ENCODE results near the gene NRN1. TPM values are rescaled to one million over a fixed set of nuclear protein-coding genes. Genes with fewer than 3 reads are reported as not detected.

Gene NRN1
- polyA plus RNA-seq, 1 donor = 28.1 TPM

DNA sequence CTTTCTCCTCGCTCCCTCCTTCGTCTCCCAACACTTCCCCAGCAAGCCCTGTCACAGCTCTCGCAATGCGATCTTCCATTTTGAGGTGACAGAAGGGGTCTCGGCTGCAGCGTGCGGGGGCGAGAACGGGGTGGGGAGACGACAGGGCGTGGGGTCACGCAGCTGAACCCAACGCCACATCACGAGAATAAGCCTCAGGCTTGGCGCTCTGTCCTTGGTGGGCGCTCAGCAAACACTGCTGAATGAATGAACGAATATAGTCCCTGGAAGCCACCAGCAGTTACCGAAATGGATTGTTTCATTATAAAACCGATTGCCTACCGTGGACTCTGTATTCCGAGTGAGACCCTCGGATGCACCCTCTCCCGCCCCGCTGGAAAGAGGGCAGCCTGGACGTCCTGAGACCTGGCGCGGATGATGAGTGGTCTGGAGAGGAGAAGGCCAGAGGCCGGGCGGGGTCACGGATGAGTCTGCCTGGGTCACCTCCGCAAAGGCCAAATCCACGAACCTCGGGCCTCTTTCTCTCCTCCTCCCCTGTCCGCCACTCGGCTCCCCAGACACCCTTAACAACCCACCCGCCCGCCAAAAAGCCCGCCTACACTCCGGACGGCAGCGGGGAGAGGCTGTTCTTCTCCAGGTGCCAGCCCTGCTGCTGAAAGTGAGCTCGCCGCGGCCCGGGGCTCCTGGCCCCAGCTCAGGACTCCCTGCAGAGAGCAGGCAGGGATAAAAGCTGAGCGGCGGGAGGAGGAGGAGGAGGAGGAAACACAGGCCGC is 3.7 kb downstream of the NRN1 start:
- no peak for DNase-seq (ENCODE audit: low read depth)

DNA sequence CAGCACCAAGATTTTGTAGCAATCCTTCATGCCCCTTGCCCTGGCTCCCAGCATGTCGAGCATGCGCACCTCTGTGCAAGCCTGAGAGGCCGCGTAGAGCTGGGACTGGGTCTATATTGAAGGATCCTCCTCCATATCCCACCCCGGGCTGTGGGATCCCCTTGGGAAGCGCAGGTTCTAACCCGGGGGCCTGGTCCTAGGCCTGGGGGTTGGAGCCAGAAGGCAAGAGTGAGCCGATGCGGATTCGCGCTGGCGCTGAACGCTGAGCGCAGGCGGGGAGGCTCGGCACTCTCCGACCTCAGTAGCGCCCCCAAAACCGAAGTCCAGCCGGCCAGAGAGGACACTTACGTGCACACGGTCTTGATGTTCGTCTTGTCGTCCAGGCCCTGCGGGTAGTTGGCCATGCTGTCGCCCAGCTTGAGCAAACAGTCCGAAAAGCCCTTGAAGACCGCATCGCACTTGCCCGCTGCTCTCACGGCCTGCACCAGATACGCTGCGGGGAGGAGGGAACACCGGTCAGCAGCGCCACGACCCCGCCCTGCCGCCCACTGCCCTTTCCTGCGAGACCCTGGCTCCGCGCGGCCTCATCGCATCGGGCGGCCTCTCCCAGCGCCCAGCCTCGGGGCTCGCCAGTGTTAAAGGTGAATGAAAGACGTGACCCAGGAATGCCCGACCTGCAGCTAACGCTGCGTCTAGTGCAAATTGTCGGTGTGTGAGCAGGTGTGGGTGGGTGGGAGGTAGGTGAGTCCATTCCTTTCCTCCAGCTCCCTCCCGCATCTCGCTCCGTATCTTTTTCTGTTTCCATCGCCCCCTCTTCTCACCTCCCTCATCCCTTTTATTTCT is 4.5 kb downstream of the NRN1 start:
- DNase-seq (ENCODE audit: low read depth) = no peak

DNA sequence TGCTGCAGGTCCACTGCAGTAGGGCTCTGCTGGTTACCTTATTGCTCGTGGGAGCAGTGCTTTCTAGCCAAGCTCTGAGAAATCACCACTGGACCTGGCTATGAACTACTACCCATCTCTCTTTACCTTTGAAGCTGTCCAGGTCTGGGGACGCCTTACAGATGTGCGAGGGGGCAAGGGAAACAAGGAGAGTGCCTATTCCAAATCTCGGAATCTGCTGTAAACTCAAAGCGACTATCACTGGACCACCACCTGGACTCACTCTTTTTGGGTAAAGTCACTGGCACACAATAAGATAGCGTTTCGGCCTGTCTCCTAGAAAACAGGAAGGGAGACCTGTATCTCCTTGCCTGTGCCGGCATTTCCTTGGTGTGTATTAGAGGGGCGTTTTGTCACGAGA is 5.3 kb downstream of the NRN1 start:
- DNase-seq (ENCODE audit: low read depth) = no peak

DNA sequence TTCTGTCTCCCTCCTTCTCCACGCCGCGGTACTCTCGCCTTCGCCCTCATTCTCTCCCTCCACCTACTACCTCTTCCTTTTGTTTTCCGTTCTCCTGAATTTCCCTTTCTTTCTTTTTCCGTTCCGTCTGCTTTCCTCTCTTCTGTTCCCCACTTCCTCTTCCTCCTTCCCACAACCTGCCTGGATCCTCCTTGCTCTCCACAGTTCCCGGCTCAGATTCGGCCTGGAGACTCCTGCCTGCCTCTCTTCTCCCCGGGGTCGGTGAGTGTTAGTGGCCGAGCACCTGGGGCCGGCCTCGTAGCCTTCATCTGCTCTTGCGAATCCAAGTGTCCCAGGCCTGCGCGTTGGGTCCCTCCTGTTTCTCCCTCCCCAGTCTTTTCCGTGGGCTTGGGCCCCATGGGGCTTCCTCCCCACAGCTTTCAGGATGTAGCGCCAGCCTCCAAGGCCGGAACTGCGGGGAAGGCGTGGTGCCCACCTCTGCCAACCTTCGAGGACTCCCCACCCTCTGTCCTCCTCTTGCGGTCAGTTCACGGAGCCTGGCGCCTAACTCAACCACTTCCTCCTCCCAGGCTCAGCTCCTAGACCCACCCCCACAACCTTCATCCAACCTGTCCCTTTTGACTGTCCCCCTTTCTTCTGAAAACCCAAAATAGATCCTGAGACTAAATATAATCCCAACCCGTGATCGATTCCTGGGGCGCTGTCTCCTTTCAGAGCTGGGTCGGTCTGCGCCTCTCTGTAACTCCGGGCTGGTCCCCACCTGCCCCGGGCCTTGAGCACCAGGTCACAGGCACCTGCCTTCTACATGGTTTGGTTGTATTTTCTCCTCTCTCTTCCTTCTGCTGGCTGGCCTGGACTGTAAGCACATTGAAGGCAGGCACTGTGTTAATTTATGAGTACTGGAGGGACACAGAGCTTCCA is 6.8 kb downstream of the NRN1 start:
- DNase-seq (ENCODE audit: low read depth) = no peak

DNA sequence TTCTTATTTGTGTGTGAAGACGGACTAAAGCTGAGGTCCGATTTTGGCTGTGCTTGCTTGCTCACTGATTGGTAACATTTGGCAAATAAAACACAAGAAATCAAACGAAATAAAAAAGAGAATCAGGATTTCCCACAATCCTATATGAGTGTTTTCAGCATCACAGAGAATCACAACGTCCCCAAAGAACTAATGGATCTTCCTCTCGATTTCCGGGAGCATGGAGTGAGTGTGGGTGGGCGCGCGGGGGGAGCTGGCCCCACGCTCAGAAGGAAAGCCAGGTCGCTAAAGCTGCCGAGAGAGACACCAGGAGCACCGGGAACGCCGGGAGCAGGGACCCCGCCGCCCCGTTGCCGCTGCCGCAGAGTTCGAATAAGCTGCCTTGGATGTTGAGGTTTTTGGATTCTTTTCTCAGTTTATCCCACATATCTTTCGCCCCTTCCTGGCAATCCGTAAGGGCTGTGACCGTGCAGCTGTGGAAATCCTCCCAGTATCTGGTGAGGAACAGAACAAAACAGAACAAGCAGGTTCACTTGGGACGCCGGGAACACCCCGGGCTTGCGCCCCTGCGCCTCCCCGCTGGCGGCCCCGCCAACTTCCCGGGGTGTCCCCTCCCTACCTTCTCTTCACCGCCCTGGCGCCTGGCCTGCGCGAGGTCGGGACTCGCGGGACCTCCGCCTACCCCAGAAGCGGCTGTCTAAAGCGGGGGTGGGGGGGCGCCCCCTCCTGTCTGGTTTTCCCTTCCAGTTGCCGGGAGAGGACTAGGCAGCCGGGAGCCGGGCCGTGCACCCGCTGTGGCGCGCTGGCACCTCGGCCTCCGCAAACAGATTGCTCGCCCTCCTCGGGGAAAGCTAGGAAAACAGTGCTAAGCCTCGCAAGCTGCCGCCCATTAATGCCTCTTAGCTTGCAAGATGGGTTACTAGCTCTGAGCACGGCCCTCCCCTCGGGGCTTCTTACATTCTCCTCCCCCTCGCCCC is 7.7 kb downstream of the NRN1 start:
- DNase-seq (ENCODE audit: low read depth) = no peak

DNA sequence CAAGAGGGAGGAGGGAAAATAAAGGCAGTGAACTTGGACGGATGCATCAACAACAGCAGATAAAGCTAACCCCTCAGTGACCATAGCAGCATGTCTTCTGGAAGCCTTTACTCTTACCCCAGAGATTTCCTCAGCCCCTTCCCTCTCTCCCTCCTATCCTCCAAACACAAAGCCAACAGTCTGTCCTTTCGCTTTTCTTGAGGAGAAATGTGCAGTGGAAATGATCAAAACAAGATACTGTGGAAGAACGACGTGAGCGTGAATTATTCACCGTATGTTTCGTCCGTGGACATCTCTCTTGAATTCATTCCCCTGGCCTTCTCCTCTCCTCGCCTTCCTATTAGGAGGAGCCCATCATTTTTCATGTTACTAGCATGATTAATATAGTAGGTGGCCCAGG is 8.5 kb downstream of the NRN1 start:
- no peak for DNase-seq (ENCODE audit: low read depth)

DNA sequence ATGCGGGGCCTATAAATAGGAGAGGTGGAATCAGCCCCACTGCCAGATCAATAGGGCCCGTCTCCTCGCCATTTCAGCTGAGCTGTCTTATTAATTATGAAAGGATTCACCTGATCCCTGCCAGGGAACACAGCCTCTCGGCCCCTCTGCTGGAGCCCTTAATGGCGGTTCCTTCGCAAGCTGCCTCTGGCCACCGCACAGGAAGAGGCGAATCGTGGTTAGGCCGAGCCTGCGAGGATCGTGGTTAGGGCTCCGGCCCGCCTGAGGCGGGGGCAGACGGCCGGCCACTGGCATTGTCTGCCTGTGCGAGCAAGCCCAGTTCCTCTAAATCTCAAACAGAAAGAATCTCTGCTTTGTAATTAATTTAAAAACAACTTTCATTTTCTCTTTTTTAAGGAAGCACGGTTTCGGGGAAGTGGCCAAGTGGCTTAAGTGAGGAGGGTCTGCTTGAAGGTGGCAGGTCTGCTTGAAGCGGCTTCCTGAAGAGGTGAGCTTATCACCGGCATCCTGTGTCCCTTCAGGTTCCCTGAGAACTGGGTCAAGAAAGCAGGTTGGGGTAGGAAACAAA is 9.2 kb downstream of the NRN1 start:
- DNase-seq (ENCODE audit: low read depth) = no peak

DNA sequence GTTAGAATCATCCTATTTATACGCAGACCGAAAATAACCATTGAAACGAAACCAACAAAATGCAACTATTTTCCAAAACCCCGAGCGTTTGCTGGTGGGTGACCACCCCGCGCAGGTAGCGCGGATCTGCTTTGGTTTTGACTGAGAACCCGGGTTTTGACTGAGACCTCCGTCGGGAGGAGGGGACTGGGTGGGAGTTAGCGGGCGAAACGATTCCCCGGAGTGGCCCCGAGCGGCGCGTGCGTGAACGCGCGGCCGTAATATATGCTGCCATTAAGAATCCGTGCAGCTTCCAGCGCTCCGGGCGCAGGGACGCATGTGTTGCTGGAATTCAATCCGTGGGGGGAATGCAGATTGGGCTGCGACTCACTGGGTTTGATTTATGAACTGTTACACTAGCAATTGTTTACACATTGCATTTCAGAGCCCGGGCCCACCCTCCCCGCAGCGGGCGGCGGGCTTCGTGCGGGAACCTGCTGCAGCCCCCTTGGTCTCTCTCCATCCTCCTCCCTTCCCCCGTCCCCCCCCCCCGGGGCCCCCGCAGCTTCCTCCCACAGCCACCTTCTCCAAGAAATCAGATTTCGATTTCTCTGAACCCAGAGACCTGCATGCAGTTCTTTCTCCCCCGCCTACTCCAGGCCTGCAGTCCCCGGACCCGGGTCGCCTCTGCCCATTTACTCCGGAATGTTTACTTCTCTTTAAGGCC is 9.9 kb downstream of the NRN1 start:
- DNase-seq (ENCODE audit: low read depth) = no peak

DNA sequence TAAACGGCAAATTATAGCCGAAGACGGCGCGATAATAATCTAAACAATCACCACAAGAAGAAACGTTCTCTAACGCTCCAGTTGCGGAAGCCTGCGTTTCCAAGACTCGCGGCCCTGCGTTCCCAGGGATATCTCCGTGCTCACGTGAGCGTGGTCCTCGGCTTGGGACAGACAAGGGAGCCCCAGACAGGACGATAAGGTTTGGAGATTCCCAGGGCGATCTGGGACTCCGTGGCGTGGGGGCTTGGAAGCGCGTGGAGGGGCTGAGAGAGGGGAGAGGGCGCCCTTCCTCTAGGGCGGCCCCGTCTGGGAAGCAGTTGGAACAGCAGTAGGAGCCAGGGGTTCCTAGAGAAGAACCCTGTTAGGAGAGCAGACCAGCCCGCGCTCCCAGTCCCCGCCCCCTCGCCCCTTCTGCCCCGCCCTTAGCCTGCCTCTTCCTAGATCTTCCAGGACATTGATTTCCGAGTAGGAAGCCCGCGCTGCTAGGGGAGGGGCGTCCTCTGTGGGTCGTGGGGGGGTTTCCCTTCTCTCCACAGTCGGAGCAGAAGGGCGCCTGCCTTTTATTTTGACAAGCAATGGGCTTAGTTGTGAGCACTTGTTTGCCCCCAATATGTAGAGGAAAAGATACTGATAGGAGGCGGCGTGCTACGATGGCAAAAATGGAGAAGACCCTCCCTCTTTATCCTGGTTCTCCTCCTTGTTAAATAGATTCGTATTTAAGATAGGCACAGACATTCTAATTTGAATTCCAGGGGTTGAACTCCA is 10.6 kb downstream of the NRN1 start:
- no peak for DNase-seq (ENCODE audit: low read depth)

DNA sequence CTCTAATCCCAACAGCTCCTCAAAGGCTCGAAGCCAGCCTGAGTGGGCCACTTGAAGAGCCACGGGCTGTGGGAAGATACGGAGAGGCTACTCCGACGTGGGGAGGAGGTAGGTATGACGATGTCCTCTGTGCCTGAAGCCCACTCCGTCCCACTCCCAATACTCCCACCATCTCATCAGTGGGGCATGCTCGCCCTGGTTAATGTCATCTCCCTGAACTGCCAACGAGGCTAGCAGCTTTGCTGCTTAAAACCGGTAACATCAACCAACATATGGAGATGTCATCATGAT is 11.1 kb downstream of the NRN1 start:
- no peak for DNase-seq (ENCODE audit: low read depth)

DNA sequence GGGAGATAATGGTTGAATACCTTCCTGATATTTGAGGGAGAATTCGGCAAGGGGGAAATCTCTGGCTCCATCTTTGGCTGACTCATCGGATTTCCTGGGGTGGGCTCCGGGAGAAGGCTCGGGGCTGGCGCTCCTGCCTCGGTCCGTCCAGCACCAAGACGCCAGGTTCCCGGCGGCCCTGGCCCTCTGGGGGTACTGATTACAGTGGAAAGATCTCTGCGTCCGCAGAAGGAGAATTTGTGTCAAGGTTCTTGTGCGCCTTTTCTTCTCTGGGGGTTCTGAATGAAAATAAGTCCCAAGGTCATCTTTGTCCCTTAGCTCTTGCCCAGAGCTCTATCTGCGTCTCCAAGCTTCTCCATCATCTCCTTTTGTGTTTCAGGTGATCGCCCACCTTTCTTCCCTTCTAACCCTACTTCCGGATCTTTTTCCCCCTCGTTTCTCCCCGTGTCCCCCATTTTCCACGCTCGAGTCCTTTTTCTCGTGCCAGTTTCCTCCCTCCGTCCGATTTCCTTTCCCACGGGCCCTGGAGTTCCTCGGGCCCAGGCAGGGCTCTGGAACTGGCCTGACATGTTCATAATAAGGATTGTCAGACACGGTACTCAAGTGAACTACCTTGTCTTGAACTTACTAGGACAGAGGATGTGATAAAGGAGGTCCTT is 11.6 kb downstream of the NRN1 start:
- DNase-seq (ENCODE audit: low read depth) = no peak

DNA sequence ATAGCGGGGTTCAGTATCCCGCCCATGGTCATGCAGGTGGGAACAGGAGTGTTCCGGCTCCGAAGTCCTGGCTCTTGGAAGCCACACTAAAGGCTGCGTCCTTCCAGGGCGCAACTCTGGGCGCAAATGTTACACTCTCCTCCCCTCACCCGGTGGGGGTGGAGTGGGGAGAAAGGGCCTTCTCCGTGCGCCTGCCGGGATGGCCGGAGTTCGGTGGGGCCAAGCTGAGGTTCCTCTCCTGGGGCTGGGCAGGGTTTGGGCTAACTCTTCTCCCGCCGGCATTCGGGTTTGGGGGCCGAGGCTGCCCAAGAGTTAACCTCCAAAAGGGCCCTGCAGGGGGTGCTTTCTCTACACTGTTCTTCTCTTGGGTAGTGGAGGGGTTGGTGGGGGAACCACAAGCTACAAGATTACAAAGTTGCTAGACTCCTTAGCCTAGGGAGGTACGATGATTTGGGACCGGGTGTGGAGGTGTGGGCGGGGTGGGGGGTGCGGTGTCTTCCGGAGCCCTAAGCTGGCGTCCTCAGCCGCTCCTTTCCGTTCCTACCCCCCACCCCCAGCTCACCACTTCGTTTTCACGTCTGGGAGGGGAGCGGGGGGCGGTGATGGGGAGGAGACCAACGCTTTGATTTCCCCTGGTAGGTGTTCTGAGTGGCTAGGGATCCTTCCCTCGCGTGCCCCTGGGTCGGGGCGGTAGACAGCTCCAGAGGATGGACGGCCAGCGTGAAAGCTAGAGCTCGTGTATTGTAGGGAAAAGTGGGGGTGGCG is 12.3 kb downstream of the NRN1 start:
- no peak for DNase-seq (ENCODE audit: low read depth)

DNA sequence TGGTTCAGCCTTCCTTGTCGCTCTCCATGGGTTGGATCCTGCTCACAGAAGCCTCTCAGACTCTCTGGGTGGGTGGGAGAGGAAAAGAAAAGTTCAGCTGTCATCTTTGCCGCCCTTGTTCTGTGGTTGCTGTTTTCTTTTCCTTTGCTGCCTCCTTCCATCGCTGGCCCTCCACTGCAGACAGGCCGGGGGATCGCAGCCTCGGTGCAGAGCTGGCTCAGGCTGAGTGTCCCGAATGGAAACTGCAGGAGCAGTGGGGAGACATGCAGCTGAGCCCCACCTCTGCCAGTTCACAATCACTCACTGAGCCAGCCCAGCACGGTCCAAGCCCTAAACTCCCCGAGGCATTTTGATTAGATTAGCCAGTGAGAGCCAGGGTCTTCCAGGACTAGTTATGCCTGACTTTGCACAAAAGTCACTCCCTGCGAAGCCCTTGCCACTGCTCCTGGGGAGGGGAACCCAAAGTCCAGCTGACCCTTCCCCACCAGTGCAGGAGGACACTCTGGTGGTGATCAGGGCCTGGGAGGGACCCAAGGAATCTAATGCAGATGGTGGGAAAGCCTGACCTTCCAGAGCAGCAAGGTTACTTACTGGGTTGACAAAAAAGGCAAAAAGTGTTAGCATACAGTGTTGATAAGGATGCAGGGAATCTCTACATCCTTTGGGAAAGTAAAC is 14.0 kb downstream of the NRN1 start:
- no peak for DNase-seq (ENCODE audit: low read depth)

DNA sequence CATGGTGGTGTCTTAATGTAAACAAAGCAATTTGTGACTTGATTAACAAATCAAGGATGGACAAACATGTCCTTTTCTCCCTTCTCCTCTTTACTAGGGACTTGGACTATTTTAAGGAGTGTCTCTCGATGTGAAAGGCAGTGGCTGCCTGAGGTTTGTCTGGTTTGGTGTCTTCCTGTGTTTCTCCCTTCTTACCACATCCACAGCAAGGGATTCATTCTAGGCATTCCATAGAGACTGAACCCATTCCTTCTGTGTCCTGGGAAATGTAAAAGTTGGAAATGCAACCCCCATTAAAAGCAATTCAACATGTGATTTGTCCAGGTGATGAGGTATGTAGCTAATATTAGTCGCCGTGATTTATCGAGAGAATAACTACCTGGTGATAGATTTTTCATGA is 15.9 kb downstream of the NRN1 start:
- DNase-seq (ENCODE audit: low read depth) = no peak

DNA sequence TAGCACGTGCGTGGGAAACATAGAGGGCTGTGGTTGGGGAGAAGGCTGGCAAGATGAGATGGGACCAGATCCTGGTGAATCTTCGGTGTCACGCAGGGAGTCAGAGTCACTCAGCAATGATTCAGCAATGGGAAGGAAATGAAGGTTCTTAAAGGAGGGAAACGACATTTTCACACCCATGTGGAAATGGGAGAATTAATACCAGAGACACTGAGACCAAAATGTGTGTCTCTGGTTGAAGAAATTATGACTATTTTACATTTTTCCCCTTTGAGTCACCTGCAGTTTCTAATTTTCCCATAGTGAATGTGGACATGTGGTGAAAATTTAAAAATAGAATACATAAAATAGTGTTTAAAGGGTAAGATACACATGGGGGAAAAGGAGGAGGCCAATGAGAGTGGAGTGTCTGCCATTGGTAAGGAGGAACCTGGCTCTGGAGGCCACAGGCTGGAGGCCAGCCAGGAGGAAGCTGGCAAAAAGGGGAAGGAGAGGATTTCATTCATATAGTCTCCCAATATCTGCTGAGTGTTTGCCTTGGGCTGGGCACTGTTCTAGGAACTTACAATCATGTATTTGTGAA is 17.5 kb downstream of the NRN1 start:
- DNase-seq (ENCODE audit: low read depth) = no peak

DNA sequence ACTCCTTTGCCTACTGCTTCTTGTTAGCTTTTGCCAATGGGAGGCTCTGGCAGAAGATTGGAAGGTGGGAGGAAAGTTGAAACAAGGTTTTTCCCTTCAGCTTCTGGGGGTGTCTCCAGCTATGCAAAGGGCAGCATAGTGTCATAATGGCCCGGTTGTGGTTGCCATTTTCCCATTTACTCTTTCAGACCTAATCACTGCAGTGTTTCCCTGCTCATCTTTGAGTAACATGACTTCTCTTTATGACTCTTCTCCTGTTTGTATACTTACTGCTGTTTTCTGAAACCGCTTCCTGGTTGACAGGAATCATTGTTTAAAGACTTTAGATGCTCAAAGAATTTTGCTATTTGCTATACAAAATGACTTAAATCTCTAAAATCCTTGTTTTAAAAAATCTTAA is 19.9 kb downstream of the NRN1 start:
- DNase-seq (ENCODE audit: low read depth) = no peak
